Left lung (tissue), 10 donors: ENCODE data around the gene ADPRS. TPM values are rescaled to one million over a fixed set of nuclear protein-coding genes. Genes with fewer than 3 reads are reported as not detected.

Experiments used
- ATAC-seq: fragments of 200-7000 bp; cut with Tn5 transposase; one replicate; pipeline ENCODE4 v1.9.1; 2020; ENCODE audit warnings: moderate library complexity
- DNase-seq, 4 donors: peaks; one replicate each; pipeline ENCODE4 v3.0.0-alpha.2; 2013 to 2020
- H3K27ac ChIP-seq, 2 donors: fragments of 200-600 bp; sonication (generic) in 1 of 2; one replicate each; pipeline versions ENCODE4 v1.5.0 to v1.8.0; 2020 to 2021
- H3K27me3 ChIP-seq, 2 donors: fragments of 200-600 bp; sonication (generic) in 1 of 2; one replicate each; pipeline versions ENCODE4 v1.5.0 to v1.8.0; 2020 to 2021
- H3K36me3 ChIP-seq, 2 donors: fragments of 200-600 bp; sonication (generic) in 1 of 2; one replicate each; pipeline versions ENCODE4 v1.5.0 to v1.8.0; 2020 to 2021
- H3K4me1 ChIP-seq, 2 donors: fragments of 200-600 bp; one replicate each; pipeline ENCODE4 v1.8.0; 2021
- H3K4me3 ChIP-seq, 2 donors: fragments of 200-600 bp; sonication (generic) in 1 of 2; one replicate each; pipeline versions ENCODE4 v1.5.0 to v1.8.0; 2020 to 2021; ENCODE audit warnings: mild to moderate bottlenecking in 1 of 2
- H3K9me3 ChIP-seq, 2 donors: fragments of 200-600 bp; sonication (generic) in 1 of 2; one replicate each; pipeline versions ENCODE4 v1.5.0 to v1.8.0; 2020 to 2021
- intact Hi-C, 2 donors: fragments of 100-400 bp; cut with DNase I; formaldehyde crosslinking; loops; one replicate each; pipeline versions ENCODE4 v1.11.2 to v1.14.2; 2022
- polyA plus RNA-seq, 6 donors: library from polyadenylated mRNA; unstranded; fragments of 120-200 nt; gene quantifications; one replicate each; pipeline ENCODE4 v1.2.1, GENCODE V29; 2013; ENCODE audit not compliant: insufficient read length in 6 of 6
- total RNA-seq, 2 donors: library from RNA; stranded (reverse); fragmentation: NEBNext Ultra II Directional; extraction: Animal tissue kit (Norgen Biotek cat#: 25700); gene quantifications; one replicate each; pipeline ENCODE4 v1.2.1, GENCODE V29; 2021
- TF ChIP-seq, protein P1 (sequence below), 2 donors: fragments of 200-600 bp; sonication (generic) in 1 of 2; IDR thresholded peaks; one replicate each; pipeline versions ENCODE4 v1.5.0 to v1.8.0; 2021; ENCODE audit warnings: antibody characterized with exemption in 2 of 2
- donor health status: DM: no; HTN: yes; CAD: no.
- donor health status: DM: no; HTN: no; CAD: no.

The ADPRS gene
- total and polyA plus RNA-seq, 8 donors, result 26.3 to 30.4 (median 28.4) TPM

DNA sequence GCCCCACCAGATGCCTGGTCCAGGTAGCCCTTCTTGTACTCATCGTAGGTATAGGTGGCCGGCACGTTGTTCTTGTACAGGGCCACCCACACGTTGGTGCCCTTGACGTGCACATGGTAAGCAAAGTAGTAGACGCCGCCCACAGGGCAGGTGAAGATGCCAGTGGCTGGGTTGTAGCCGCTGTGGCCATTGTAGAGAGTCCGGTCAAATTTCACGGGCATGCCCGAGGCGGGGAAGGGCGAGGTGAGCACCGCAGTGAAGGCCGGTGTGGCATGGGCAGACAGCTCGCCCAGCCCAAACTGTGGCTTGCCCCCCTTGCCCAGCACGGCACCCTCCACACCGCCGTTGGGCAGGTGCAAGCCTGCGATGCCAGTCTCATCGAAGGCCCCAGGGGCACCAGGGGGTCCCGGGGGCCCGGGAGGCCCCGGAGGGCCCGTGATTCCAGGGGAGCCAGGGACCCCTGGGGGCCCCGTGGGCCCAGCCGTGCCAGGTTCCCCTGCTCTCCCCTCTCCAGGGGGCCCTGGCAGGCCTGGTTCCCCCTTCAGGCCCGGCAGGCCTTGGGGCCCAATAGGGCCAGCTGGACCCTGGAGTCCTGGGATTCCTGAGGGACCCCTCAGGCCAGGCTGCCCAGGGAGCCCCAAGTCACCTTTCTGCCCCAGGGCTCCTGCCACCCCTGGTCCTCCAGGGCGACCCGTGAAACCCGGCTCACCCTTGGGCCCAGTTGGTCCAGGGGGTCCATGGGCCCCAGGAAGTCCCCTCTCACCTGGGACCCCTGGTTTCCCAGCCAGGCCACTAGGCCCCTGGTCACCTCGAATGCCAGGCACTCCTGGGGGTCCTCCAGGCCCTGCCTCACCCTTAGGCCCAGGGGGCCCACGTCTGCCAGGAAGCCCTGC lies 9.2 kb downstream of the ADPRS start:
- Histone ChIP-seq H3K27me3 (no peaks in the 10 kb centered on the region), H3K9me3 (no peaks in the 10 kb centered on the region), H3K4me3 (no peak overlapping the region), H3K4me1 (peaks cover 8 to 44% of the 10 kb centered on the region in 2 donors), H3K36me3 (peaks cover 0 to 38% of the 10 kb centered on the region in 2 donors), H3K27ac (no peak overlapping the region)
- no peak for ATAC-seq
- intact Hi-C loops, result no loop called here
- peak in 1 of 4 donors; percentile 64 for DNase-seq
- TF ChIP-seq, protein P1, sequence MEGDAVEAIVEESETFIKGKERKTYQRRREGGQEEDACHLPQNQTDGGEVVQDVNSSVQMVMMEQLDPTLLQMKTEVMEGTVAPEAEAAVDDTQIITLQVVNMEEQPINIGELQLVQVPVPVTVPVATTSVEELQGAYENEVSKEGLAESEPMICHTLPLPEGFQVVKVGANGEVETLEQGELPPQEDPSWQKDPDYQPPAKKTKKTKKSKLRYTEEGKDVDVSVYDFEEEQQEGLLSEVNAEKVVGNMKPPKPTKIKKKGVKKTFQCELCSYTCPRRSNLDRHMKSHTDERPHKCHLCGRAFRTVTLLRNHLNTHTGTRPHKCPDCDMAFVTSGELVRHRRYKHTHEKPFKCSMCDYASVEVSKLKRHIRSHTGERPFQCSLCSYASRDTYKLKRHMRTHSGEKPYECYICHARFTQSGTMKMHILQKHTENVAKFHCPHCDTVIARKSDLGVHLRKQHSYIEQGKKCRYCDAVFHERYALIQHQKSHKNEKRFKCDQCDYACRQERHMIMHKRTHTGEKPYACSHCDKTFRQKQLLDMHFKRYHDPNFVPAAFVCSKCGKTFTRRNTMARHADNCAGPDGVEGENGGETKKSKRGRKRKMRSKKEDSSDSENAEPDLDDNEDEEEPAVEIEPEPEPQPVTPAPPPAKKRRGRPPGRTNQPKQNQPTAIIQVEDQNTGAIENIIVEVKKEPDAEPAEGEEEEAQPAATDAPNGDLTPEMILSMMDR (IDR thresholded peaks at IDR 0.05), result no peak

DNA sequence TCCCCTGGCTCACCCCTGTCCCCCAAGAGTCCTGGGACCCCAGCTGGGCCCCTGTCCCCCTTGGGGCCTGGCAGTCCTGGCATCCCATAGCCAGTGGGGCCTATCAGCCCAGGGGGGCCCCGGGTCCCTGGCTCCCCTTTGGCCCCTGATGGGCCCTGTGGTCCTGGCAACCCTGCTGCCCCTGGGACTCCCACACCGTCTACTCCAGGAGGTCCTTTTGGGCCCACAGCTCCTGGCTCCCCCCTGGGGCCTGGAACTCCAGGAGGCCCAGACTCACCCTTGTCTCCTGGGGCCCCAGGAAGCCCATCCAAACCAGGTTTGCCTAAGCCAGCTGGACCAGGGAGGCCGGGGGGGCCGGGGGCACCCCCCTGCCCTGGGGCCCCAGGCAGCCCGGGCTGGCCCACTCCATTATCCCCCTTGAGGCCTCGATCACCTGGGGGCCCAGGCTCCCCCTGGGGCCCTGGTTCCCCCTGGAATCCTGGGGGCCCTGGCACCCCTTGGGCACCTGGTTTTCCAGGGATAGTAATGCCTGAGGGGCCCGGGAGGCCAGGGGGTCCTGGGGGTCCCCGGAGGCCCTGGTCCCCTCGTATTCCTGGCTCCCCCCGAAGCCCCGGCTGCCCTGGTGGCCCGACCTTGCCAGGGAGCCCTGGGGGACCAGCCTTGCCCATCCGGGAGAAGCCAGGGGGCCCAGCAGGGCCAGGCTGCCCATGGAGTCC lies 10.1 kb downstream of the ADPRS start:
- no peak for ATAC-seq
- intact Hi-C loops, result no loop called here
- peak in 1 of 4 donors; percentile 69 for DNase-seq

DNA sequence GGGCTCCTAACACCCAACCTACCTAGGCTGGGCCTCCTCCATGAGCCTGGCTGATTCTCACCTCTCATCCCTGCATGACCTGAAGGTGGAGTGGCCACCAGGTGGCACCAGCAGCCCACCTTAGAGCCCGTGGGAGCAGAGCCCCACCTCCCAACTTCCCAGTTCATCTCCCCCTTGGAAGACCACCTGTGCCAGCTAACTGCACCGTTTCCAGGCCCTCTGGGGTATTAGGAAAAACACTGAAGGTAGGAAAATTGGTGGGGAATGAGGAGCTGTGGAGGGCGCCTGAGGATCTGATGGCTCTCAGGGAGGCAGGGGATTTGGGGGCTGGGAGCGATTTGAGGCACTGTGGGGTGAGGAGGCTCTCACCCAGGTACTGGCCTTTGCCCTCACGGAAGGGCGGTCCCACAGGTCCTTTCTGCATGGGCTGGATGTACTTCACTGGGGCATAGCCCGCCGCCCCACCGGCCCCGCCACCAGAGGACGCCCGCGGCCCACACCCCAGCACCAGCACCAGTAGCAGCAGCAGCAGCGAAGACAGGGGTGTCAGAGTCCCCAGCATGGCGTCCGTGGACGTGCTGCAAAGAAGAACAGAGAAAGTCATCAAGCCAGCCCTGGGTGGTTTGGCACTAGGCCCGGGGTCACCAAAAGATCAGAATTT lies 11.1 kb downstream of the ADPRS start:
- intact Hi-C loops, result loop anchor here in 1 of 2 donors (2.0 kb wide), 1 partner anchor 35 kb away; no protein-coding TSS in a partner anchor
- H3K27me3 ChIP-seq, result no peaks in the 10 kb centered on the region
- DNase-seq (peak; percentile 54 to 93 (median 78)), ATAC-seq (peak; percentile 87)
- H3K36me3 ChIP-seq, result peaks cover 0 to 20% of the 10 kb centered on the region in 2 donors
- H3K4me1 ChIP-seq, result peaks cover 8 to 29% of the 10 kb centered on the region in 2 donors
- H3K9me3 ChIP-seq, result no peaks in the 10 kb centered on the region
- TF ChIP-seq, protein P1 (IDR thresholded peaks at IDR 0.05), result peak; percentile 81 to 90
- no peak overlapping the region for H3K27ac ChIP-seq
- H3K4me3 ChIP-seq, result no peak overlapping the region

More for the DNA sequence above, 10.1 kb downstream of the ADPRS start:
- peaks cover 0 to 30% of the 10 kb centered on the region in 2 donors for H3K36me3 ChIP-seq
- H3K4me3 ChIP-seq, result no peak overlapping the region
- TF ChIP-seq, protein P1 (IDR thresholded peaks at IDR 0.05), result no peak
- no peaks in the 10 kb centered on the region for H3K9me3 ChIP-seq
- H3K27ac ChIP-seq, result no peak overlapping the region
- peaks cover 8 to 37% of the 10 kb centered on the region in 2 donors for H3K4me1 ChIP-seq
- H3K27me3 ChIP-seq, result no peaks in the 10 kb centered on the region

DNA sequence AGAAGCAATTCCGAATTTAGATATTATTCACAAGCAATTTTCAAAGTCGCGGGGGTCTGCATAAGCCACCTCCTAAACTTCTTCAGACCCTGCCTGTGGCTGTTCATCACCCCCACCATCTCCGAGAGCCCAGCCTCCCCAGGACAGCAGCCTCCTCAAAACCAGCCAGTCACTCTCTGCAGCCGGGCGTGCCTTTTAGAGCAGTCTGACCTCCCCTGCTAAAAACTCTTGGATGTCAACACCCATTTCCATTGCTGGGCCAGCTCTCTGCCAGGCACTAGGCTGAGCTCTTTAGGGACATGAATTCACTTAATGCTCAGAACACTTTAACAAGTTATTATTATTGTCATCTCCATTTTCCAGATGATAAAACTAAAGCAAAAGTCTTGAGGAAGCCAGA lies 11.7 kb downstream of the ADPRS start:
- no peaks in the 10 kb centered on the region for H3K9me3 ChIP-seq
- no peak overlapping the region for H3K27ac ChIP-seq
- H3K27me3 ChIP-seq, result no peaks in the 10 kb centered on the region
- TF ChIP-seq, protein P1 (IDR thresholded peaks at IDR 0.05), result no peak
- H3K4me3 ChIP-seq, result no peak overlapping the region
- H3K4me1 ChIP-seq, result peaks cover 6 to 24% of the 10 kb centered on the region in 2 donors
- intact Hi-C loops, result loop anchor here in 1 of 2 donors (2.0 kb wide), 1 partner anchor 34 kb away; no protein-coding TSS in a partner anchor
- DNase-seq (peak in 1 of 4 donors; percentile 48), ATAC-seq (no peak)
- H3K36me3 ChIP-seq, result peaks cover 0 to 14% of the 10 kb centered on the region in 2 donors
